HL-60 (cell line): ENCODE measurements around the gene CCNK.

Source experiments
- DNase-seq, 2 experiments: peaks; one replicate each; pipeline ENCODE4 v3.0.0-alpha.2; 2010 to 2020; ENCODE audit warnings: low read depth in 1 of 2, low spot score in 1 of 2
- H3K27ac ChIP-seq: fragments of 250-450 bp; sonication (Bioruptor Pico); replicated peaks from 2 replicates; pipeline ENCODE4 v1.5.1; 2020; ENCODE audit warnings: mild to moderate bottlenecking, moderate library complexity
- H3K27me3 ChIP-seq: fragments of 250-450 bp; sonication (Bioruptor Pico); 2 replicates; pipeline ENCODE4 v1.5.1; 2021; ENCODE audit warnings: mild to moderate bottlenecking, moderate library complexity; ENCODE audit not compliant: insufficient read depth, poor library complexity, severe bottlenecking
- H3K4me3 ChIP-seq: replicated peaks from 2 replicates; pipeline ENCODE4 v1.5.1; 2011; ENCODE audit warnings: mild to moderate bottlenecking, control low read depth, low read length; ENCODE audit not compliant: insufficient read depth
- GABPA ChIP-seq: IDR thresholded peaks from 2 replicates; pipeline ENCODE4 v1.6.1; 2012; ENCODE audit warnings: low read depth
- POLR2AphosphoS5 ChIP-seq: IDR thresholded peaks from 2 replicates; pipeline ENCODE4 v1.6.1; 2012; ENCODE audit warnings: low read depth
- SPI1 ChIP-seq: IDR thresholded peaks from 2 replicates; pipeline ENCODE4 v1.6.1; 2012; ENCODE audit warnings: low read depth, mild to moderate bottlenecking, borderline replicate concordance
- TF ChIP-seq, protein P1 (sequence below): IDR thresholded peaks from one replicate; pipeline ENCODE4 v1.5.1; 2011; ENCODE audit warnings: low read length, control low read depth, inconsistent platforms; ENCODE audit not compliant: insufficient read depth
- TF ChIP-seq, protein P2 (sequence below): IDR thresholded peaks from 2 replicates; pipeline ENCODE4 v1.6.1; 2012; ENCODE audit warnings: low read depth; ENCODE audit not compliant: insufficient replicate concordance

Gene CCNK

DNA sequence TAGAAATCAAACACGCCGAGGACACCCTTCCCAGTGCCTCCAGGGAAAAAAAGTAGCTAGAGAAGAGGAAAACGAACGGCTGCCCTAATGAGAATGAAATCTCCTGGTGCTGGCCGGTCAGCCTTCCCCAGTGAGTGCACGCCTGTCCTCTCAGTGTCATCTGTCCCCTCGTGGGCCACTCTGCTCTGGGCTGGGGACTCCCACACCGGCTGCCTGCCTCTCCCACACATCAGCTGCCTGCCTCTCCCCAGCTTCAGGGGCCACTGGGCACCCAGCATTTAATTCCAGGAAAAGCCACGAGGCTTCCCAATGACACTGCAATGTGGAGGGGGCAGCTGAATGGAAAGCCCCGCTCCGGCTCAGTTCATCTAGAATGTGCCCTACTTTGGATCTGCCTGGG is 63.8 kb downstream of the CCNK start:
- no peak for TF ChIP-seq GABPA
- TF ChIP-seq POLR2AphosphoS5, result no peak
- TF ChIP-seq, protein P1, sequence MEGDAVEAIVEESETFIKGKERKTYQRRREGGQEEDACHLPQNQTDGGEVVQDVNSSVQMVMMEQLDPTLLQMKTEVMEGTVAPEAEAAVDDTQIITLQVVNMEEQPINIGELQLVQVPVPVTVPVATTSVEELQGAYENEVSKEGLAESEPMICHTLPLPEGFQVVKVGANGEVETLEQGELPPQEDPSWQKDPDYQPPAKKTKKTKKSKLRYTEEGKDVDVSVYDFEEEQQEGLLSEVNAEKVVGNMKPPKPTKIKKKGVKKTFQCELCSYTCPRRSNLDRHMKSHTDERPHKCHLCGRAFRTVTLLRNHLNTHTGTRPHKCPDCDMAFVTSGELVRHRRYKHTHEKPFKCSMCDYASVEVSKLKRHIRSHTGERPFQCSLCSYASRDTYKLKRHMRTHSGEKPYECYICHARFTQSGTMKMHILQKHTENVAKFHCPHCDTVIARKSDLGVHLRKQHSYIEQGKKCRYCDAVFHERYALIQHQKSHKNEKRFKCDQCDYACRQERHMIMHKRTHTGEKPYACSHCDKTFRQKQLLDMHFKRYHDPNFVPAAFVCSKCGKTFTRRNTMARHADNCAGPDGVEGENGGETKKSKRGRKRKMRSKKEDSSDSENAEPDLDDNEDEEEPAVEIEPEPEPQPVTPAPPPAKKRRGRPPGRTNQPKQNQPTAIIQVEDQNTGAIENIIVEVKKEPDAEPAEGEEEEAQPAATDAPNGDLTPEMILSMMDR, result no peak
- TF ChIP-seq, protein P2, sequence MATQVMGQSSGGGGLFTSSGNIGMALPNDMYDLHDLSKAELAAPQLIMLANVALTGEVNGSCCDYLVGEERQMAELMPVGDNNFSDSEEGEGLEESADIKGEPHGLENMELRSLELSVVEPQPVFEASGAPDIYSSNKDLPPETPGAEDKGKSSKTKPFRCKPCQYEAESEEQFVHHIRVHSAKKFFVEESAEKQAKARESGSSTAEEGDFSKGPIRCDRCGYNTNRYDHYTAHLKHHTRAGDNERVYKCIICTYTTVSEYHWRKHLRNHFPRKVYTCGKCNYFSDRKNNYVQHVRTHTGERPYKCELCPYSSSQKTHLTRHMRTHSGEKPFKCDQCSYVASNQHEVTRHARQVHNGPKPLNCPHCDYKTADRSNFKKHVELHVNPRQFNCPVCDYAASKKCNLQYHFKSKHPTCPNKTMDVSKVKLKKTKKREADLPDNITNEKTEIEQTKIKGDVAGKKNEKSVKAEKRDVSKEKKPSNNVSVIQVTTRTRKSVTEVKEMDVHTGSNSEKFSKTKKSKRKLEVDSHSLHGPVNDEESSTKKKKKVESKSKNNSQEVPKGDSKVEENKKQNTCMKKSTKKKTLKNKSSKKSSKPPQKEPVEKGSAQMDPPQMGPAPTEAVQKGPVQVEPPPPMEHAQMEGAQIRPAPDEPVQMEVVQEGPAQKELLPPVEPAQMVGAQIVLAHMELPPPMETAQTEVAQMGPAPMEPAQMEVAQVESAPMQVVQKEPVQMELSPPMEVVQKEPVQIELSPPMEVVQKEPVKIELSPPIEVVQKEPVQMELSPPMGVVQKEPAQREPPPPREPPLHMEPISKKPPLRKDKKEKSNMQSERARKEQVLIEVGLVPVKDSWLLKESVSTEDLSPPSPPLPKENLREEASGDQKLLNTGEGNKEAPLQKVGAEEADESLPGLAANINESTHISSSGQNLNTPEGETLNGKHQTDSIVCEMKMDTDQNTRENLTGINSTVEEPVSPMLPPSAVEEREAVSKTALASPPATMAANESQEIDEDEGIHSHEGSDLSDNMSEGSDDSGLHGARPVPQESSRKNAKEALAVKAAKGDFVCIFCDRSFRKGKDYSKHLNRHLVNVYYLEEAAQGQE, result no peak
- no peak for TF ChIP-seq SPI1
- no peak overlapping the region for H3K4me3 ChIP-seq
- DNase-seq, result no peak
- H3K27ac ChIP-seq, result no peak overlapping the region
- H3K27me3 ChIP-seq, result no peaks in the 10 kb centered on the region

DNA sequence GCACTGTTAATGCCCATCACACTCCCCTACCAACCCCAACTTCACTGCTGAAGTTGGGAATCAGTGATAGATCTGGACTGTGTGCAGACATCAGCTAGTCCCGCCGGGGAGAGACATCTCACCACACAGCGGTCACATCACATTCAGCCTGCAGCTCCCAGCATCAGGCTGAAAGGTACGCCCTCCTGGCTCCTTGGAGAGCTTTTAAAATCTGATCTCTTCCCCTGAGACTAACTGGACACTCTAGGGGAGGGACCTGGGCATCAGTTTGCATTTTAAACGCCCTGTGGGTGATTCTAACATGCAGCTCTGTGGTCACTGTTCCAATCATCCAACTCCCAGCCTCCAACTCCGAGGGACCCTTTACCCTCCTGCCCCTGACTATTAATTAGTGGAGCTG is 64.4 kb downstream of the CCNK start:
- Histone ChIP-seq H3K27me3 (no peaks in the 10 kb centered on the region), H3K27ac (no peak overlapping the region), H3K4me3 (no peak overlapping the region)
- no peak for DNase-seq
- TF ChIP-seq, protein P2, result no peak
- no peak for TF ChIP-seq SPI1
- no peak for TF ChIP-seq POLR2AphosphoS5
- no peak for TF ChIP-seq GABPA
- TF ChIP-seq, protein P1, result no peak

DNA sequence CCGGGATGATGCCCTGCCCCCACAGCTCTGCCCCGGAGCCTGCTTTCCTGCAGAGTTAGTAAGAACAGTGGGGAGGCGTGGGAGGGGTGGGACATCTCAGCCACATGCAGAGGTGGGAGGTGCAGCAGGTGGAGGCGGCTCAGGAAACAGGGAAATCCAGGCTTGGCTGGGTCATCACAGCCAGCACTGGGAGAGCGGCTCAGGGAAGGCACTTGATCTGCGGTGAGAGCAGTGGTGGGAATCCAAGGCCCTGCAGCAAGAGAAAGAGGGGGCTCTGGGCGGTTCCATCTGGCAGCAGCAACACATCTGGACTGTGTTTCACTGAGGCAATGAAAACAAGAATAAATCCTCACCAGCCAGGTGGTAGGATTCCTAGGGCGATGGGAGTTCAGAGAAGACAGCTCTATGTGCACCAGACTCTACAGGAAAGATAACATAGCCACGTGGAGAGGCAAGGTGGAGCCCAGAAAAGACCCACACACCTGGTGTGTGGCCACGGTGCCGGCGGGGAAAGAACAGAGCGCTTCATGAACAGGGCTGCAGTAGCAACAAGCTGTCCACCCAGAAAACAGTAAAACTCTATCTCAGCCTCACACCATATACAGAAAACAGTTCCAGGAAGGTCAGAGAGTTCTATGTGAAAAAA is 65.1 kb downstream of the CCNK start:
- no peak overlapping the region for H3K27ac ChIP-seq
- H3K4me3 ChIP-seq, result no peak overlapping the region
- H3K27me3 ChIP-seq, result no peaks in the 10 kb centered on the region
- no peak for DNase-seq
- TF ChIP-seq GABPA (no peak), SPI1 (no peak), POLR2AphosphoS5 (no peak)
- TF ChIP-seq, protein P2, result no peak
- TF ChIP-seq, protein P1, result no peak
